H9 (cell line): Measurements from ENCODE around the gene RNASEL. TPM values are rescaled to one million over a fixed set of nuclear protein-coding genes. Genes with fewer than 3 reads are reported as not detected.

ENCODE experiments used
- DNase-seq: peaks from one replicate; pipeline ENCODE4 v3.0.0-alpha.2; 2017
- H2AFZ ChIP-seq: one replicate; pipeline ENCODE4 v1.6.1; 2013; ENCODE audit warnings: mild to moderate bottlenecking, low read length, control low read depth, moderate library complexity
- H2AK5ac ChIP-seq: 2 replicates; pipeline ENCODE4 v1.6.1; 2013; ENCODE audit warnings: low read length, control low read depth, mixed read lengths; ENCODE audit not compliant: insufficient read length
- H2BK120ac ChIP-seq: one replicate; pipeline ENCODE4 v1.6.1; 2013; ENCODE audit warnings: low read depth, mild to moderate bottlenecking, low read length, control low read depth, inconsistent platforms; ENCODE audit not compliant: poor library complexity, severe bottlenecking
- H2BK12ac ChIP-seq: 2 replicates; pipeline ENCODE4 v1.6.1; 2013; ENCODE audit warnings: low read length, control low read depth, mixed read lengths, low read depth; ENCODE audit not compliant: insufficient read length
- H2BK15ac ChIP-seq: 2 replicates; pipeline ENCODE4 v1.6.1; 2013; ENCODE audit warnings: low read depth, low read length, control low read depth
- H2BK20ac ChIP-seq: one replicate; pipeline ENCODE4 v1.6.1; 2013; ENCODE audit warnings: low read depth, mild to moderate bottlenecking, low read length, control low read depth, inconsistent platforms; ENCODE audit not compliant: poor library complexity, severe bottlenecking
- H2BK5ac ChIP-seq: 2 replicates; pipeline ENCODE4 v1.6.1; 2013; ENCODE audit warnings: low read length, control low read depth, mixed read lengths; ENCODE audit not compliant: insufficient read length
- H3K14ac ChIP-seq: 2 replicates; pipeline ENCODE4 v1.6.1; 2013; ENCODE audit warnings: low read length, control low read depth; ENCODE audit not compliant: insufficient read depth
- H3K18ac ChIP-seq: 2 replicates; pipeline ENCODE4 v1.6.1; 2013; ENCODE audit warnings: low read depth, mild to moderate bottlenecking, mixed read lengths, low read length, control low read depth; ENCODE audit not compliant: insufficient read length
- H3K23ac ChIP-seq: 2 replicates; pipeline ENCODE4 v1.6.1; 2013; ENCODE audit warnings: low read length, control low read depth, mixed read lengths, low read depth; ENCODE audit not compliant: insufficient read length
- H3K23me2 ChIP-seq: 2 replicates; pipeline ENCODE4 v1.6.1; 2013; ENCODE audit warnings: low read depth, mild to moderate bottlenecking, mixed read lengths, low read length, control low read depth; ENCODE audit not compliant: insufficient read length, poor library complexity, severe bottlenecking
- H3K27ac ChIP-seq: 2 replicates; pipeline ENCODE4 v1.5.1; 2013; ENCODE audit warnings: low read length, control low read depth, mixed read lengths, low read depth; ENCODE audit not compliant: insufficient read length
- H3K27me3 ChIP-seq: 2 replicates; pipeline ENCODE4 v1.6.1; 2013; ENCODE audit warnings: low read length, control low read depth, inconsistent platforms; ENCODE audit not compliant: insufficient read depth
- H3K4ac ChIP-seq: 2 replicates; pipeline ENCODE4 v1.6.1; 2013; ENCODE audit warnings: low read depth, mild to moderate bottlenecking, control low read depth, inconsistent platforms, low read length, moderate library complexity
- H3K4me1 ChIP-seq: 2 replicates; pipeline ENCODE4 v1.6.1; 2013; ENCODE audit warnings: low read length, control low read depth, inconsistent platforms; ENCODE audit not compliant: insufficient read depth
- H3K4me2 ChIP-seq: 2 replicates; pipeline ENCODE4 v1.6.1; 2013; ENCODE audit warnings: low read length, control low read depth, mixed read lengths; ENCODE audit not compliant: insufficient read length, insufficient read depth
- H3K56ac ChIP-seq: 2 replicates; pipeline ENCODE4 v1.6.1; 2013; ENCODE audit warnings: low read depth, mild to moderate bottlenecking, mixed read lengths, low read length, control low read depth; ENCODE audit not compliant: insufficient read length
- H3K79me1 ChIP-seq: 2 replicates; pipeline ENCODE4 v1.6.1; 2013; ENCODE audit warnings: low read depth, mild to moderate bottlenecking, moderate library complexity, low read length, control low read depth, inconsistent platforms; ENCODE audit not compliant: insufficient read depth, poor library complexity, severe bottlenecking
- H3K79me2 ChIP-seq: 2 replicates; pipeline ENCODE4 v1.6.1; 2013; ENCODE audit warnings: low read length, control low read depth, inconsistent platforms; ENCODE audit not compliant: insufficient read depth
- H3K9ac ChIP-seq: 2 replicates; pipeline ENCODE4 v1.6.1; 2013; ENCODE audit warnings: low read length, control low read depth, mixed read lengths; ENCODE audit not compliant: insufficient read length; ENCODE audit errors: extremely low read depth
- H3K9me3 ChIP-seq: one replicate; pipeline ENCODE4 v1.6.1; 2013; ENCODE audit warnings: low read depth, low read length, inconsistent platforms; ENCODE audit not compliant: control insufficient read depth
- H3T11ph ChIP-seq: one replicate; pipeline ENCODE4 v1.6.1; 2013; ENCODE audit warnings: mild to moderate bottlenecking, low read length, control low read depth, inconsistent platforms
- H4K20me1 ChIP-seq: one replicate; pipeline ENCODE4 v1.6.1; 2013; ENCODE audit not compliant: control insufficient read depth, insufficient read length, insufficient read depth
- H4K5ac ChIP-seq: 2 replicates; pipeline ENCODE4 v1.6.1; 2013; ENCODE audit warnings: low read depth, mild to moderate bottlenecking, mixed read lengths, low read length, control low read depth; ENCODE audit not compliant: insufficient read length
- H4K8ac ChIP-seq: replicated peaks from 2 replicates; pipeline ENCODE4 v1.6.1; 2013; ENCODE audit warnings: low read length, control low read depth, mixed read lengths, low read depth; ENCODE audit not compliant: insufficient read length
- H4K91ac ChIP-seq: 2 replicates; pipeline ENCODE4 v1.6.1; 2013; ENCODE audit warnings: low read depth, mild to moderate bottlenecking, moderate library complexity, mixed read lengths, low read length, control low read depth; ENCODE audit not compliant: insufficient read length
- H3K27ac Mint-ChIP-seq, 3 experiments: 2 replicates in 2 of 3; 3 replicates in 1 of 3; pipeline ENCODE4 v1.8.0; 2020 to 2021; ENCODE audit warnings: mixed read lengths in 3 of 3, mild to moderate bottlenecking in 1 of 3, moderate library complexity in 1 of 3
- H3K27me3 Mint-ChIP-seq: 2 replicates; pipeline ENCODE4 v1.8.0; 2021; ENCODE audit warnings: low read depth, mild to moderate bottlenecking, moderate library complexity, mixed read lengths
- H3K36me3 Mint-ChIP-seq, 3 experiments: 2 replicates in 2 of 3; 3 replicates in 1 of 3; pipeline ENCODE4 v1.8.0; 2020 to 2021; ENCODE audit warnings: low read depth in 3 of 3, mixed read lengths in 3 of 3; ENCODE audit not compliant: insufficient read depth in 1 of 3
- H3K4me1 Mint-ChIP-seq, 2 experiments: 2 replicates each; pipeline ENCODE4 v1.8.0; 2020; ENCODE audit warnings: mixed read lengths in 2 of 2
- H3K4me3 Mint-ChIP-seq, 2 experiments: 2 replicates in 1 of 2; 3 replicates in 1 of 2; pipeline ENCODE4 v1.8.0; 2020 to 2021; ENCODE audit warnings: mild to moderate bottlenecking in 2 of 2, mixed read lengths in 2 of 2, moderate library complexity in 1 of 2
- H3K9me3 Mint-ChIP-seq, 2 experiments: 2 replicates in 1 of 2; 3 replicates in 1 of 2; pipeline ENCODE4 v1.8.0; 2020; ENCODE audit warnings: mild to moderate bottlenecking in 2 of 2, mixed read lengths in 2 of 2, moderate library complexity in 1 of 2
- WGBS: extraction: QIAGEN DNeasy Blood & Tissue Kit; methylation state at CpG from one replicate; pipeline ENCODE4 v1.1.7; 2013; ENCODE audit warnings: missing lambda C conversion rate, low lambda C conversion rate, mixed read lengths; ENCODE audit not compliant: insufficient read length; ENCODE audit errors: extremely low coverage; 5-methylcytosine and 5-hydroxymethylcytosine counted together
- total RNA-seq: library from RNA; stranded (reverse); gene quantifications from 2 replicates; pipeline ENCODE4 v1.2.1, GENCODE V29; 2021
- TF ChIP-seq, protein P1 (sequence below): fragments of 200-600 bp; sonication (generic); conservative IDR thresholded peaks from 3 replicates; pipeline ENCODE4 v1.8.0; 2021; ENCODE audit warnings: antibody characterized with exemption, mild to moderate bottlenecking

The RNASEL gene
- total RNA-seq, 1 experiment from 2014 or later = 0.63 TPM

DNA sequence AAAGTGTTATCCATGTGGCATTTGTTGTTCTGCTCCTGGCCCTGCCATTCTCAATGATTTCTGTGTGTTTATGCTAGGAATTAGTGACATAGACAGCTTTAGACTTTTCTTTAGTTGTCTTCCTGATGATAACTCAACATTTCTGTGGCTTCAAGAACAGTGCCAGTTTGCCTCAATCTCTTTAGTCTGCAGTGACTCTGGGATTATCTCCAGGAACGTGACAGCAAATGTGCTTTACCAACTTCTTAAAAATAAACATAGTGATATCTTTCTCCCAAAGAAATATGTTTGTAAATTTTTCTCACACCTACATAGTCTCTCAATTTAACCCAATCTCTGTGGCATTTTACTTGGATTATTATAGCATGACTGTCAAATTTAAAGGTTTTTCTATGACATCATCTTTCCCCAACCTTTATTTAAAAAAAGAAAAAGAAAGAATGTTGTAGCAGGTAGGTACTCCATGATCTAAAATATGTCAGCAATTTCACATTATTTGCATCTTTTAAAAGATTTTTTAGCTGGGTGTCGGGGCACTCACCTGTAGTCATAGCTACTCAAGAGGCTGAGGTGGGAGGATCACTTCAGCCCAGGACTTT, 24.6 kb downstream of the RNASEL start:
- Histone ChIP-seq H3K27ac (no peak overlapping the region), H3K14ac (no peak overlapping the region), H2AFZ (no peak overlapping the region), H3K4me1 (no peaks in the 10 kb centered on the region), H2AK5ac (no peak overlapping the region), H3K23ac (no peak overlapping the region), H4K5ac (no peak overlapping the region), H4K91ac (no peak overlapping the region), H2BK20ac (no peak overlapping the region), H2BK5ac (no peak overlapping the region), H2BK120ac (no peak overlapping the region), H3K56ac (no peak overlapping the region), H3K18ac (no peak overlapping the region), H3K9ac (no peak overlapping the region), H3K79me1 (no peaks in the 10 kb centered on the region), H4K20me1 (no peaks in the 10 kb centered on the region), H2BK12ac (no peak overlapping the region), H4K8ac (no peak overlapping the region), H3K4ac (no peak overlapping the region), H2BK15ac (no peak overlapping the region), H3K79me2 (no peaks in the 10 kb centered on the region), H3K4me2 (no peak overlapping the region), H3K9me3 (no peaks in the 10 kb centered on the region), H3T11ph (no peak overlapping the region), H3K27me3 (no peaks in the 10 kb centered on the region), H3K23me2 (no peaks in the 10 kb centered on the region)
- no peaks in the 10 kb centered on the region; the same call in 1 of the 2 replicates for H3K27me3 Mint-ChIP-seq
- WGBS = no CpG with 5 or more reads among the region's 2 CpGs
- H3K27ac Mint-ChIP-seq = no peak overlapping the region
- TF ChIP-seq, protein P1, sequence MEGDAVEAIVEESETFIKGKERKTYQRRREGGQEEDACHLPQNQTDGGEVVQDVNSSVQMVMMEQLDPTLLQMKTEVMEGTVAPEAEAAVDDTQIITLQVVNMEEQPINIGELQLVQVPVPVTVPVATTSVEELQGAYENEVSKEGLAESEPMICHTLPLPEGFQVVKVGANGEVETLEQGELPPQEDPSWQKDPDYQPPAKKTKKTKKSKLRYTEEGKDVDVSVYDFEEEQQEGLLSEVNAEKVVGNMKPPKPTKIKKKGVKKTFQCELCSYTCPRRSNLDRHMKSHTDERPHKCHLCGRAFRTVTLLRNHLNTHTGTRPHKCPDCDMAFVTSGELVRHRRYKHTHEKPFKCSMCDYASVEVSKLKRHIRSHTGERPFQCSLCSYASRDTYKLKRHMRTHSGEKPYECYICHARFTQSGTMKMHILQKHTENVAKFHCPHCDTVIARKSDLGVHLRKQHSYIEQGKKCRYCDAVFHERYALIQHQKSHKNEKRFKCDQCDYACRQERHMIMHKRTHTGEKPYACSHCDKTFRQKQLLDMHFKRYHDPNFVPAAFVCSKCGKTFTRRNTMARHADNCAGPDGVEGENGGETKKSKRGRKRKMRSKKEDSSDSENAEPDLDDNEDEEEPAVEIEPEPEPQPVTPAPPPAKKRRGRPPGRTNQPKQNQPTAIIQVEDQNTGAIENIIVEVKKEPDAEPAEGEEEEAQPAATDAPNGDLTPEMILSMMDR = no peak
- no peaks in the 10 kb centered on the region for H3K9me3 Mint-ChIP-seq
- peaks cover 0 to 4% of the 10 kb centered on the region in 2 experiments; a peak in 2 of 4 replicates for H3K4me1 Mint-ChIP-seq
- no peaks in the 10 kb centered on the region for H3K36me3 Mint-ChIP-seq
- no peak for DNase-seq
- no peak overlapping the region for H3K4me3 Mint-ChIP-seq
